SK-N-MC (cell line): ENCODE data around the gene ABCA6.

Source experiments
- EZH2 ChIP-seq: fragments of 200-600 bp; sonication (generic); IDR thresholded peaks from one replicate; pipeline ENCODE4 v1.6.1; 2017; ENCODE audit warnings: antibody characterized with exemption
- FOXP2 ChIP-seq: optimal IDR thresholded peaks from 2 replicates; pipeline ENCODE3; 2011; ENCODE audit warnings: mild to moderate bottlenecking, moderate library complexity; ENCODE audit not compliant: insufficient read depth; ENCODE audit errors: extremely low read length, control extremely low read depth
- POLR2AphosphoS5 ChIP-seq: IDR thresholded peaks from 2 replicates; pipeline ENCODE4 v1.6.1; 2012; ENCODE audit warnings: mild to moderate bottlenecking, low read depth, low read length, borderline replicate concordance

DNA sequence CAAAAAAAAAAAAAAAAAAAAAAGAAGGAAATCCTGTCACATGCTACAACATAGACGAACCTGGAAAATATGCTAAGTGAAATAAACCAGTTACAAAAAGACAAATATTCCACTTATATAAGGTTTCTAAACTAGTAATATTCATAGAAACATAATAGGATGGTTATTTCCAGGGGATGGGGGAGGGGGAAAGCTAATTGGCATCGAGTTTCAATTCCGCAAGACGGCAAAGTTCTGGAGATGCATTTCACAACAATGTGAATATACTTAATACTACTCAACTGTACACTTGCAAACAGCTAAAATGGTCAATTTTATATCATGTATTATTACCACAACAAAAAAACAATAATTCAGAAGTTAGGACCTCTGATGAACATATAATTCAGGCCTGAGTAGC lies 43.1 kb downstream of the ABCA6 start:
- TF ChIP-seq POLR2AphosphoS5: no peak
- no peak for TF ChIP-seq EZH2
- TF ChIP-seq FOXP2: no peak
